ENCODE data around the gene TMPRSS9.
"Not testable (repeated sequence)": the region's sequence is repeated elsewhere in the genome, so short reads cannot be mapped to it uniquely, and the experiment has no call there.

DNA sequence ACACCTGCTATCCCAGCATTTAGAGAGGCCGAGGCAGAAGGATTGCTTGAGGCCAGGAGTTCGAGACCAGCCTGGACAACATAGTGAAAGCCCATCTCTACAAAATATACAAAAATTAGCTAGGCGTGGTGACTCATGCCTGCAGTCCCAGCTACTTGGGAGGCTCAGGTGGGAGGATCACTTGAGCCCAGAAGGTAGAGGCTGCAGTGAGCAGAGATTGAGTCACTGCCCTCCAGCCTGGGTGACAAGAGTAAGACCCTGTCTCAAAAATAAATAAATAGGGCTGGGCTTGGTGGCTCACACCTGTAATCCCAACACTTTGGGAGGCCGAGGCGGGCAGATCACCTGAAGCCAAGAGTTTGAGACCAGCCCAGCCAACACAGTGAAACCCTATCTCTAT, 103.6 kb downstream of the TMPRSS9 start:
- not testable (repeated sequence) for TF ChIP-seq CTCF, POLR2A, POLR2AphosphoS5, EP300 (IDR thresholded peaks at IDR 0.05)
